Aorta (tissue), 5 donors: ENCODE measurements around the gene RSPH10B. TPM values are rescaled to one million over a fixed set of nuclear protein-coding genes. Genes with fewer than 3 reads are reported as not detected.
"Not testable (repeated sequence)": the region's sequence is repeated elsewhere in the genome, so short reads cannot be mapped to it uniquely, and the experiment has no call there.

ENCODE experiments used
- ATAC-seq: fragments of 200-7000 bp; cut with Tn5 transposase; one replicate; pipeline ENCODE4 v1.9.1; 2022; ENCODE audit warnings: moderate library complexity; ENCODE audit not compliant: low FRiP score
- DNase-seq, 2 donors: peaks; one replicate each; pipeline ENCODE4 v3.0.0-alpha.2; 2020
- H3K27ac ChIP-seq, 2 donors: one replicate each; pipeline ENCODE4 v1.5.1; 2013; ENCODE audit warnings: low read length in 2 of 2, mild to moderate bottlenecking in 2 of 2, moderate library complexity in 2 of 2, control low read depth in 1 of 2, inconsistent platforms in 1 of 2, low read depth in 1 of 2
- H3K27me3 ChIP-seq, 2 donors: one replicate each; pipeline ENCODE4 v1.6.1; 2013; ENCODE audit warnings: control low read depth in 1 of 2, low read length in 1 of 2, mild to moderate bottlenecking in 1 of 2, moderate library complexity in 1 of 2; ENCODE audit not compliant: insufficient read depth in 2 of 2, control insufficient read depth in 1 of 2
- H3K36me3 ChIP-seq, 2 donors: one replicate each; pipeline ENCODE4 v1.6.1; 2013; ENCODE audit warnings: control low read depth in 1 of 2, low read length in 1 of 2, mild to moderate bottlenecking in 1 of 2; ENCODE audit not compliant: insufficient read depth in 2 of 2, control insufficient read depth in 1 of 2
- H3K4me1 ChIP-seq, 2 donors: one replicate each; pipeline ENCODE4 v1.6.1; 2013; ENCODE audit warnings: low read length in 2 of 2, control low read depth in 1 of 2, mild to moderate bottlenecking in 1 of 2, moderate library complexity in 1 of 2; ENCODE audit not compliant: insufficient read depth in 2 of 2, control insufficient read depth in 1 of 2
- H3K4me3 ChIP-seq, 2 donors: one replicate each; pipeline ENCODE4 v1.5.1; 2013; ENCODE audit warnings: low read length in 2 of 2, control low read depth in 1 of 2, mild to moderate bottlenecking in 1 of 2
- H3K9me3 ChIP-seq: one replicate; pipeline ENCODE4 v1.6.1; 2013; ENCODE audit warnings: mild to moderate bottlenecking, low read length; ENCODE audit not compliant: control insufficient read depth
- WGBS, 2 donors: extraction: QIAGEN DNeasy Blood & Tissue Kit; methylation state at CpG; one replicate each; pipeline ENCODE4 v1.1.7; 2013; 5-methylcytosine and 5-hydroxymethylcytosine counted together
- intact Hi-C, 2 donors: fragments of 100-400 bp; cut with DNase I; formaldehyde crosslinking; loops; one replicate each; pipeline versions ENCODE4 v1.14.2 to v1.15.0; 2022
- polyA plus RNA-seq, 2 donors: library from polyadenylated mRNA; stranded (reverse); fragments of 200-250 nt; gene quantifications; one replicate each; pipeline ENCODE4 v1.2.3, GENCODE V29; 2013
- total RNA-seq, 2 donors: library from RNA; stranded (reverse); fragmentation: NEBNext Ultra II Directional; extraction: Animal tissue kit (Norgen Biotek cat#: 25700); gene quantifications; one replicate each; pipeline ENCODE4 v1.2.1, GENCODE V29; 2021
- donor health status: healthy with polysubstance abuse.
- donor health status: Bipolar disorder and iron deficiency.
- donor health status: DM: no; HTN: no; CAD: no.
- donor health status: DM: no; HTN: no; CAD: no.
- donor health status: DM: yes; HTN: yes; CAD: no.

RSPH10B gene
- total and polyA plus RNA-seq, 4 donors, result 0.10 TPM; not detected in 3

DNA sequence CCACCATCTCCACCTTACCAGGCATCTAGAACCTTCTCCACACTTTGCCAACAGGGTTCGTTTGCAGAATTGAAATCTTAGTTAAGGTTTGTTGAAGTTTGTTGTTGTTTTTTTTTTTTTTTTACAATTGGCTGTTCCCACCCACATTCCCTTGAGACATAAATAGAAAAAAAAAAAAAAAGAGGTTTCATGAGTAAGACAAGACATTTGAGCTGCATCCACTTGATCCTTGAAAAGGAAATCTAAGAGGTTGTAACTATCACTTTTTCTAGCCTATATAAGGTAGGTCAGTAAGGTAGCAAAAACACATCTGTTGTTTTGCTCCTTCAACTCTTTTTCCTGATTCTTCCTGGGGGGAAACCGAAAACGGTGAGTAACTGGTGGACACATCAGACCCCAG, 90.9 kb downstream of the RSPH10B start:
- H3K27me3 ChIP-seq, H3K4me3 ChIP-seq, DNase-seq, ATAC-seq, H3K9me3 ChIP-seq, H3K36me3 ChIP-seq, H3K4me1 ChIP-seq, intact Hi-C loops, H3K27ac ChIP-seq: not testable (repeated sequence)
- WGBS, 2 donors, result 77 to 82% methylated on average over 3 of the region's 3 CpGs

Other genes starting within 250 kb of the RSPH10B start
- gene RNF216, start 189.0 kb downstream of the RSPH10B start, total RNA-seq, result 10 to 100 TPM; 47.4 to 53.6 TPM
- gene RNF216, start 189.0 kb downstream of the RSPH10B start, polyA plus RNA-seq, result 10 to 100 TPM; 10.0 to 18.1 TPM
- not detected for gene OCM, start 89.9 kb downstream of the RSPH10B start, total RNA-seq
- 1 to 10 TPM in 1 of 2 donors, not detected in 1; 1.0 TPM for gene OCM, start 89.9 kb downstream of the RSPH10B start, polyA plus RNA-seq
- 10 to 100 TPM; 67.0 to 67.1 TPM for gene CCZ1, start 72.0 kb downstream of the RSPH10B start, total RNA-seq
- gene CCZ1, start 72.0 kb downstream of the RSPH10B start, polyA plus RNA-seq, result 10 to 100 TPM; 55.8 to 60.9 TPM
- 10 to 100 TPM in 1 of 2 donors, 1 to 10 TPM in 1; 7.4 to 11.3 TPM for gene PMS2, start 38.4 kb upstream of the RSPH10B start, total RNA-seq
- gene PMS2, start 38.4 kb upstream of the RSPH10B start, polyA plus RNA-seq, result 1 to 10 TPM; 1.8 to 9.0 TPM
- 10 to 100 TPM; 13.1 to 13.8 TPM for gene AIMP2, start 38.6 kb upstream of the RSPH10B start, total RNA-seq
- 10 to 100 TPM; 13.9 to 19.3 TPM for gene AIMP2, start 38.6 kb upstream of the RSPH10B start, polyA plus RNA-seq
- not detected for gene ANKRD61, start 60.7 kb upstream of the RSPH10B start, total RNA-seq
- gene ANKRD61, start 60.7 kb upstream of the RSPH10B start, polyA plus RNA-seq, result not detected
- gene EIF2AK1, start 88.5 kb upstream of the RSPH10B start, total RNA-seq, result 10 to 100 TPM; 42.9 to 63.4 TPM
- gene EIF2AK1, start 88.5 kb upstream of the RSPH10B start, polyA plus RNA-seq, result 10 to 100 TPM; 22.8 to 23.0 TPM
- 10 to 100 TPM; 11.3 to 12.6 TPM for gene USP42, start 134.3 kb upstream of the RSPH10B start, total RNA-seq
- 1 to 10 TPM; 2.4 to 4.6 TPM for gene USP42, start 134.3 kb upstream of the RSPH10B start, polyA plus RNA-seq